Ectodermal cell (in vitro differentiated cells): ENCODE measurements around the gene SHROOM3.
A peak's percentile ranks its signal among the peaks of the same experiment; 100 is the strongest.

Experiments
- H3K27ac ChIP-seq: 2 replicates; pipeline ENCODE4 v1.7.0; 2013; ENCODE audit warnings: mild to moderate bottlenecking, low read depth, low read length; ENCODE audit not compliant: insufficient read depth, poor library complexity, severe bottlenecking
- H3K27me3 ChIP-seq: 2 replicates; pipeline ENCODE4 v1.7.0; 2013; ENCODE audit warnings: mild to moderate bottlenecking, low read length; ENCODE audit not compliant: insufficient read depth, control insufficient read depth, poor library complexity, severe bottlenecking
- H3K36me3 ChIP-seq: one replicate; pipeline ENCODE4 v1.7.0; 2013; ENCODE audit warnings: low read length; ENCODE audit not compliant: control insufficient read depth, insufficient read depth
- H3K4me1 ChIP-seq: one replicate; pipeline ENCODE4 v1.7.0; 2013; ENCODE audit warnings: low read length; ENCODE audit not compliant: control insufficient read depth, insufficient read depth
- H3K4me3 ChIP-seq: 2 replicates; pipeline ENCODE4 v1.7.0; 2013; ENCODE audit warnings: low read depth, low read length, control low read depth; ENCODE audit not compliant: insufficient read depth
- H3K9me3 ChIP-seq: 2 replicates; pipeline ENCODE4 v1.7.0; 2013; ENCODE audit warnings: mild to moderate bottlenecking, low read length, moderate library complexity; ENCODE audit not compliant: control insufficient read depth
- WGBS, 2 experiments: methylation state at CpG; one replicate each; pipeline ENCODE4 v1.1.7; 2013; ENCODE audit warnings: missing lambda C conversion rate in 2 of 2; 5-methylcytosine and 5-hydroxymethylcytosine counted together

Gene SHROOM3

GRCh38 chr4:76756416-76756815, 321.4 kb downstream of the SHROOM3 start:
- peaks cover 63% of the 10 kb centered on the region for H3K36me3 ChIP-seq
- H3K27ac ChIP-seq: no peak overlapping the region
- H3K9me3 ChIP-seq: no peaks in the 10 kb centered on the region
- H3K27me3 ChIP-seq: no peaks in the 10 kb centered on the region
- WGBS, 2 experiments: 91 to 92% methylated on average over 2 of the region's 2 CpGs
- no peak overlapping the region for H3K4me3 ChIP-seq
- no peaks in the 10 kb centered on the region for H3K4me1 ChIP-seq

- H3K9me3 ChIP-seq: no peaks in the 10 kb centered on the region
- H3K27me3 ChIP-seq: no peaks in the 10 kb centered on the region
- H3K4me3 ChIP-seq: no peak overlapping the region
- H3K4me1 ChIP-seq: no peaks in the 10 kb centered on the region
- H3K27ac ChIP-seq: no peak overlapping the region
- H3K36me3 ChIP-seq: peaks cover 57% of the 10 kb centered on the region
- 86 to 91% methylated on average over 9 of the region's 9 CpGs for WGBS, 2 experiments
Measured at GRCh38 chr4:76757418-76757939, 322.4 kb downstream of the SHROOM3 start.

- Histone ChIP-seq H3K27ac (no peak overlapping the region), H3K4me3 (no peak overlapping the region), H3K27me3 (no peaks in the 10 kb centered on the region), H3K9me3 (no peaks in the 10 kb centered on the region), H3K4me1 (no peaks in the 10 kb centered on the region), H3K36me3 (peaks cover 61% of the 10 kb centered on the region)
- WGBS, 2 experiments: 51 to 56% methylated on average over 3 to 4 of the region's 4 CpGs
Measured at GRCh38 chr4:76758290-76758882, 323.4 kb downstream of the SHROOM3 start.

GRCh38 chr4:76758996-76759395, 324.0 kb downstream of the SHROOM3 start:
- H3K36me3 ChIP-seq: peaks cover 61% of the 10 kb centered on the region

DNA sequence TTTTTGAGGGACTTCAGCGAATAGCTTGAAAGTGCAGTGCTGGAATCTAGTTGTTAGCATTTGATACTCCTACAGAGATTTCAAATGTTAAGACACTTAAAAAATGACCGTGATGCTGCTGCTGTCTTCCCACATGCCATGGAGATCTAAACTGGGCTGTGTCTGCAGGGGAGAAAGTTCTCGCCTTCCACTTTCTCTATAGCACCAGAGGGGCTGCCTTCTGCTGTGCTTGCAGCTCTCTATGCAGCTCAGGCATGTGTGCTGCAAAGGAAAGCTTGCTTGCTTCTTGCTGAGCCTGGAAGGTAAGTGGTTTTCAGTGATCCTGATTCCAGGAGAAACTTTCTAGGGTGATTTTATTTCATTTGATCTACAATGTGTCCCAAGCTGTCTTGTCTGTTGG, 325.2 kb downstream of the SHROOM3 start:
- no peaks in the 10 kb centered on the region for H3K27me3 ChIP-seq
- WGBS, 2 experiments: 83 to 94% methylated on average over 3 of the region's 3 CpGs
- H3K36me3 ChIP-seq: peaks cover 51% of the 10 kb centered on the region
- no peaks in the 10 kb centered on the region for H3K9me3 ChIP-seq
- H3K27ac ChIP-seq: no peak overlapping the region
- H3K4me1 ChIP-seq: no peaks in the 10 kb centered on the region
- H3K4me3 ChIP-seq: no peak overlapping the region

More at GRCh38 chr4:76758996-76759395, 324.0 kb downstream of the SHROOM3 start:
- Histone ChIP-seq H3K4me3 (no peak overlapping the region), H3K27me3 (no peaks in the 10 kb centered on the region), H3K9me3 (no peaks in the 10 kb centered on the region), H3K27ac (no peak overlapping the region), H3K4me1 (no peaks in the 10 kb centered on the region)
- 91 to 95% methylated on average over 3 of the region's 3 CpGs for WGBS, 2 experiments

DNA sequence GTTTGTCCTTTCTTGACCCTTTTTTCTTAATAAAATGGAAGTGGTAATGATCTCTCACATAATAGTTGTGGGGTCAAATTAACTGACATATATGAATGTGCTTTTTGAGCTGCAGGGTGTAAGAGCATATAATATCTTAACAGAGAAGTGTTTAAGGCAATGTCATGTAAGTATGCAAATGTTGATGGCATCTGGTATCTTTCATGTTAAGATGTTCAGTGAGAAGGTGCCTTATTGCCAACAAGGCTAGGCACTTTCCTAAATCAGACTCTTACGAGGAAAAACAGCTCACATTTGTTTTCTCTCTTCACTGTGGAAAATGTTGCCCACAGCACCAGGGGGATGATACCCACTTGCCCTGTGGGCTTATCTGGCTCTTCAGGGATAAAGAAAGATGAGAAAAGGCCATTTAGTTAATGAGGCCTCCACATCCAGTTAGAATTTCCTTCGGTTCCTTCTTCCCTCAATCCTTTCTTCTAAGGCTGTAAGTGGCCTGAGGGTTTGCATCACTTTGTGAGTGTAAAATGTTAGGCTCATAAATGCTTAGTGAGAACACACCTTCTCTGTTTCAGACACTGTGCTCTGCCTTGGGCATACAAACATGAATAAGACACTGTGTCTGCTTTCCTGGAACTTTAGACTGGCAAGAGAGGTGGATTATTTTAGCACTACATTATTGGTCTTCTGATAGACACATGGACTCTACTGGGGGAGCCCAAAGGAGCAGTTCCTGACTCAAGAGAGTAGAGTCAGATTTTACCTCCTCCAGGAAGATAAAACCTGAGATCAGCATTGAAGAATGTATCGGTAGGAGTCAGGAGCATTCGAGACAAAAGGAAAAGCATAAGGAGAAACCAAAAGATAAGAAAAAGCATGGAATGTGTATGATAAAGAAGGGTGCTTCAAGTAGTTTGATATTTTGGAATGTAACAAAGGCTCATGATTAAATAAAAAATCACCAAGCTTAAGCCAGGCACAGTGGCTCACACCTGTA, 327.4 kb downstream of the SHROOM3 start:
- Histone ChIP-seq H3K4me1 (no peaks in the 10 kb centered on the region), H3K4me3 (no peak overlapping the region), H3K27me3 (no peaks in the 10 kb centered on the region), H3K36me3 (peaks cover 32% of the 10 kb centered on the region), H3K9me3 (no peaks in the 10 kb centered on the region), H3K27ac (peak overlapping the region; percentile 31)
- WGBS, 2 experiments: 94 to 96% methylated on average over 3 to 4 of the region's 4 CpGs

DNA sequence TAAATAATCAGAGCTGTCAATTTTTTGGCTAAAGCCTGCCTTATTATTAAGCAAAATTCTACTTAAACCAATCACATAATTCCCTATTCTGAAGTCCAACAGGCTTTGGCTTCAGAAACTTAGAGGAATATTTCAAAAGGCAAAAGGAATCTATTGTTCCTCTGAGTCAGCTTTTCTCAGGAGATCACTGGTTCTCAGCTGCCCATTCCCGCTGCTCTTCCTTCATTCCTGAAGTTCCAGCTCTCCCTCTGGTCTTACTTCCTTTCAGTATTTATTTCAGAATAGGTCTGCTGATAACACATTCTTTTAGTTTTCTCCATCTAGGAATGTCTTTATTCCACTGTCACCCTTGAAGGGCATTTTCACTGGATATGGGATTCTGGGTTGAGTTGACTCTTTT, 329.2 kb downstream of the SHROOM3 start:
- peaks cover 27% of the 10 kb centered on the region for H3K36me3 ChIP-seq
- H3K4me3 ChIP-seq: no peak overlapping the region
- H3K27me3 ChIP-seq: no peaks in the 10 kb centered on the region
- H3K4me1 ChIP-seq: no peaks in the 10 kb centered on the region
- peak overlapping the region; percentile 18 for H3K27ac ChIP-seq
- WGBS, 2 experiments: 64 to 67% methylated on average over 1 of the region's 1 CpG
- H3K9me3 ChIP-seq: no peaks in the 10 kb centered on the region

DNA sequence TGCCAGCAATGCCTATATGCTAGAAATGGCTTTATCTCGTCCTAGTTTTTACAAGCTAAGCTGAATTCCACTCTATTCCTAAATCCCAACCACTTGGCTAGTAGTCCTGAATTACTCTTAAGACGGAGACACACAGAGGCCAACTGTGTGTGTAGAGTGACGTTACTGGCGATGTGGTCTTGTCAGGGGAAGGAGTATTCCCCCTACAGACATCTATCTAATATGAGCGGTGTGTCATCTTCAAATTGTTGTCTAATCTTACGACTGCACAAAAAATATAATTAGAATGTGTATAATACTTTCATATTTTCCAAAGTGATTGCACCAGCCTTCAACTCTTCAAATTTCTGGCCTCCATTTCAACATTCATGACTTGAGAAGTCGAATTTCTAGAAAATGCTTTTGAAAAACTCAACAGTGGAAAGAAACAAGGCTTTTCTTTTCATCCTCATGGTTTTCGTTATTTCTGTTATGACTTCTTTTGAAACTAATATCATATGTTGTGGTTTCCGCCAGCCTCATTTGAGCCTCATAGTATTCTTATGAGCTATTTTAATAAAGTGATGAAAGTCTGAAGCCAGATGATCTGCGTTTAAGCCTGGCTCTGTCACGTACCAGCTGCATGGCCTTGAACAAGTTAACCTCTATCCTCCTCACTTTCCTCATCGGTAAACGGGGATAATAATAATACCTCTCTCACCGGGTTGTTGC, 330.6 kb downstream of the SHROOM3 start:
- Histone ChIP-seq H3K36me3 (peaks cover 22% of the 10 kb centered on the region), H3K27me3 (no peaks in the 10 kb centered on the region), H3K27ac (no peak overlapping the region), H3K4me1 (no peaks in the 10 kb centered on the region), H3K4me3 (no peak overlapping the region), H3K9me3 (no peaks in the 10 kb centered on the region)
- WGBS, 2 experiments: 96 to 99% methylated on average over 10 to 13 of the region's 14 CpGs

DNA sequence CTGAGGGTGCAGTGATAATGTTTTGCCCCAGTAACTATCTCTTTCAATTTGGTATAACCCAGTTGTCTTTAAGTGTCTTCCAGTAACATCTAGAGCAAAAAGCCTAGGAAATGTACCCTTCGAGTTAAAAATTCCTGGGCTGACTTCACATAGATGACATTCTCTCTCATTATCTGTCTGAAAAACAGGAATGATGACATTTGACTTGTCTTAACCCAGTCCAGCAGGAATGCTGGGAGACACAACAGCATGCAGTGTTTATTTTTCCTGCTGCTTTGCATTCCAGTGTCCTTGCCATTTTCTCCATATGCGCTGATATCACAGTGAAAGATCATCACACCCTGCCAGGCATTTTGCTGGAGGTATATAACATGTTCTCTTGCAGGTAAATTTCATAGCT, 333.0 kb downstream of the SHROOM3 start:
- Histone ChIP-seq H3K36me3 (peaks cover 30% of the 10 kb centered on the region), H3K4me3 (no peak overlapping the region), H3K4me1 (no peaks in the 10 kb centered on the region), H3K9me3 (no peaks in the 10 kb centered on the region), H3K27me3 (no peaks in the 10 kb centered on the region), H3K27ac (no peak overlapping the region)
- WGBS, 2 experiments: 85 to 90% methylated on average over 2 of the region's 2 CpGs
